ENCODE measurements around the gene PUM2.
"Not testable (repeated sequence)": the region's sequence is repeated elsewhere in the genome, so short reads cannot be mapped to it uniquely, and the experiment has no call there.

Gene PUM2

DNA sequence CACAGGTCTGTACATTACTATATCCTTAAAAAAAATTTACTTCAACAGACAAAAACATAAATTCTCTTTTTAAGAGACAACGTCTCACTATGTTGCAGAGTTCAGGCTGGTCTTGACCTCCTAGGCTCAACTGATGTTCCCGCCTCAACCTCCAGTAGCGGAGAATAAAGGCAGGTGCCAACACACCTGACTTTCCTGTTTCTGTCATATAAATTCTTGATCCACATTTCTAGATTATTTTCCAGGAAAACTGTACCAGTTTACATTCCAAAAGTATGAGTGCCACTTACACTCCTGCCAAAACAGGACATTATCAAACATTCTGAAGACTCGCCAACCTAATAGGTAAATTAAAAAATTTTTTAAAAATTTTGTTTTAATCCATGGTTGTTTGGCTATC, 48.6 kb downstream of the PUM2 start:
- H3K4me3 ChIP-seq = no peak overlapping the region

DNA sequence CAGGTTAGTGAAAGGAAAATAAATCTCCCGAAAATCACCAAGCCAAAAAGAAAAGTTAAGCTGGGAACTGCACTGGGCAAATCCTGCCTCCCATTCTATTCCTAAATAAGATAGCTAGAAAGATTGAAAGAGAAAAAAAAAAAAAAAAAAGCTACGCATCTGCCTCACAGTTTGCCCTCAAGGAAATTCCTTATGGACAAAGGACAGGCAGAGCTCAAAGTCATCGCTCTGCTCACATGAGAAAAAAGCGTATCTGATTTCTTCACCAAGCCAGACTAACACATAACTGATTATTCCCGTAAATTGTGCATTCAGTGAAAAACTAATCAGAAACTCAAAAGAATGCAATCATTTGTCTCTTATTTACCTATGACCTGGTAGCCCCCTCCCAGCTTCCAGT, 50.0 kb downstream of the PUM2 start:
- Histone ChIP-seq H3K4me3 (no peak overlapping the region), H3K27ac (no peak overlapping the region)

More for the DNA sequence above, 48.6 kb downstream of the PUM2 start:
- no peak overlapping the region for H3K27ac ChIP-seq

DNA sequence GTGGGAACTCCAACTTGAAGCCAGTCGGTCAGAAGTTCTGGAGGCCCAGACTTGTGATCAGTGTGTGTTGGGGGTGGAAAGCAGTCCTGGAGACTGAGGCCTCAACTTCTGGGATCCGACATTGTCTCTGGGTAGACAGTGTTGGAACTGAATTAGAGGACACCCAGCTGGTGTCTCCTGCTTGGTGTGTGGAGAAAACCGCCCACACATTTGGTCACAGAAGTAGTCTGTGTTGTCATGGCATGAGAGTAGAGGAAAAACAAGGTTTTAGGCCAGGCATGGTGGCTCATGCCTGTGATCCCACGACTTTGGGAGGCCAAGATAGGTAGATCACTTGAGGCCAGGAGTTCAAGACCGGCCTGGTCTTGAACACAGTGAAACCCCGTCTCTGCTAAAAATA, 51.5 kb downstream of the PUM2 start:
- Histone ChIP-seq H3K4me3 (no peak overlapping the region), H3K27ac (no peak overlapping the region)

DNA sequence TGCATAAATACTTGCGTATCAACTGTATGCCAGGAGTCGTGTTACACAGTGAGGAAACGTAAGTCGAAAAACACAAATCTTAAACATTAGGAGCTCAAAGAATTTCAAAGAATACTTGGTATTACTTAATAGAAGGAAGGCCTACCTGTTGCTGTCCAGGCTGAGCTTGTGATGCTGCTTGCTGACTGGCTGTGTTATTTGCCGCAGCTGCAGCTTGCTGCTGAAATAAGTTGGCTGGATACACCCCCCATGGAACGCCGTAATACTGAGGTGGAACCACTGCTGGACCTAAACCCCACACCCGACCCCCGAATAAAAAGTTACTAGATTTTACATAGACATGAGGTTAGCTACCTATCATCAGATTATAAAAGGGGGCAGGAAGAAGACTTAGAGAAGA, 56.4 kb downstream of the PUM2 start:
- no peak overlapping the region for H3K27ac ChIP-seq
- H3K4me3 ChIP-seq = no peak overlapping the region

DNA sequence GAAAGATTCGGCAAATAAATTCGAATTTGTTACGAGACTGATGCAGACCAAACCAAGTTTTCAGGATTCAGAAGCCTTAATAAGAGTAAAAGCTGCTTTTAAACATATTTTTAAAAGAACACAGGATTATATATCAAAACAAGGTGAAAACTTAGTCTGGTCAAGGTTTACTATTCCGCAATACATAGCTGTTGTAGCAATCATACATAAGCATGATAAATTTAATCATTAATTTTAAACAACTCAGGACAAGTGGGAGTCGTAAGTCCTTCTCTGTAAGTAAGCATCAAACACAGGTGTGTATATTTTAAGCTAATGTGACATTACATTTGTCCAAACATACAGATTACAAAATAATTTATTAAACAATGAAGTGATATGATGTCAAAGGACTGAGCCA, 57.7 kb downstream of the PUM2 start:
- Histone ChIP-seq H3K4me3 (no peak overlapping the region), H3K27ac (no peak overlapping the region)

DNA sequence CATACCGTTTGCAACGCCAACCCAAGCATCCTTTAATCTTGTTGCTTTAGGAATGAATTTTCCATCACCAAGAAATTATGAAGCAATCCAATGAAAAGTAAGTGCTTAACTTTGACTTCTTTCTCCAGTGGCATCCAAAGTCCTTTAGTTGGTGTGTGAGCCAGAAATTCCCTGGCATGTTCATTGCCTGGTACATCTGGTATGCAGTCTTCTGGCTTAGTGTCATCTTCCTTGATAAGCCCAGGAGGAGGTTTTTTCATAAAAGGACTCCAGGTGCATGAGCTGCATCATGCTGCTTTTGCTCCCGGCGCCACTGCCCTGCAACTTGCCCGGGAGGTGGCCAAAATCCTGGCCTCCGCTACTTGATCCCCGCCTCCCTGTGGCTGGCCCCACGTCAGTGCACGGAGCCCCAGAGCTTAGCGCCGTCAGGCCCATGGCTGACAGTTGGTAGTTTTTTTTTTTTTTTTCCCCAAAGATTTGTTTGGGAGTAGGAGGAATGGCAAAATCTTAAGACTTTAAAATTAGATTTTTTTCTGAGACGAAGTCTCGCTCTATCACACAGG, 58.7 kb downstream of the PUM2 start:
- no peak overlapping the region for H3K27ac ChIP-seq
- H3K4me3 ChIP-seq = no peak overlapping the region

DNA sequence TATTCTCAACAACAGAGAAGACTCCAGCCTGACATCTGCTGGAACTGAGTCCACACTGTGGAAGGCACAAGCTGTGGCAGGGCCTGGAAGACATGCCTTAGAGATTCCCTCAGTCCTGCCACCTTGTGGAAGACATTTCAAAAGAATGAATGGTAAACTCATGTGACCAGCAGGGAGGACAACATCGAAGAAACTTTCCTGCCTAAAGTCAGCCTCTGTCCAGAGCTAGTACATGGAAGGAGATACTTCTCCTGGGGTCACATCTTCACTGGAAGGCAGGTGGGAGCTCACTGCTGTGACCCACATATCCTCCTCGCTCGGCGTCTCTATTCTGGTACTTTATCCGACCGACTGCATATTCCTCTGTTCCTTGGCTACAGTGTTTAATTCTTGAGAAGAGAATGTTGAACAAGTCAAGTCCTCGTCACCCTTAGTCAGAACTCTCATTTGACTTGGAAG, 59.5 kb downstream of the PUM2 start:
- Histone ChIP-seq H3K27ac (no peak overlapping the region), H3K4me3 (no peak overlapping the region)

DNA sequence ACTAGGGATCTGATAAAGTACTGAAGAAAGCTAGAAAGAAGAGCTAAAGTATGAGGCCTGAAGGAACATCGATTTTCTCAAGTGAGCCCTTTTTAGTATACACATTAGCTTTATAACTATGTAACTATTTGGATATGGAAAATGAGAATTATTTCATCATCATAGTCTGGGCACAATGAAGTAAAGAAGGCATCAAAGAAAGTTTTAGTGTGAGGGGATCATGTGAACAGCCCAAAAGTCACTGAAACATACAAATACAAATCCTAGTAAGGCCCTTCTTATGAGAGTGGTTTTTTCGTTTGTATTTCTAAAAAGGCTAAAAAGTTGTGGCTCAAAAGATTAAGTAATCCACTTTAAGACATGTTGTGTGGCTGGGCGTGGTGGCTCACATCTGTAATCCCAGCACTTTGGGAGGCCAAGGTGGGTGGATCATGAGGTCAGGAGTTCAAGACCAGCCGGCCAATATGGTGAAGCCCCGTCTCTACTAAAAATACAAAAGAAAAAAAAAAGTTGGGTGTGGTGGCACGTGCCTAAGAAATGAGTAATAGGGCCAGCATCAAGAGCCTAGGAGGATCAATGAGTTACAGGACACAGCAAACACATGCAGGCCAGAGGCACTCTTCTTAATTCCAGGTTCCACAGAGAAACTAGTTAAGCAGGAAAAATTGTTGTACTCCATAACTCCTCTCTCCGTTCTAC, 61.9 kb downstream of the PUM2 start:
- H3K27ac ChIP-seq = peak overlapping the region in 2 of 21 experiments; percentile 10 to 14
- no peak overlapping the region for H3K4me3 ChIP-seq

DNA sequence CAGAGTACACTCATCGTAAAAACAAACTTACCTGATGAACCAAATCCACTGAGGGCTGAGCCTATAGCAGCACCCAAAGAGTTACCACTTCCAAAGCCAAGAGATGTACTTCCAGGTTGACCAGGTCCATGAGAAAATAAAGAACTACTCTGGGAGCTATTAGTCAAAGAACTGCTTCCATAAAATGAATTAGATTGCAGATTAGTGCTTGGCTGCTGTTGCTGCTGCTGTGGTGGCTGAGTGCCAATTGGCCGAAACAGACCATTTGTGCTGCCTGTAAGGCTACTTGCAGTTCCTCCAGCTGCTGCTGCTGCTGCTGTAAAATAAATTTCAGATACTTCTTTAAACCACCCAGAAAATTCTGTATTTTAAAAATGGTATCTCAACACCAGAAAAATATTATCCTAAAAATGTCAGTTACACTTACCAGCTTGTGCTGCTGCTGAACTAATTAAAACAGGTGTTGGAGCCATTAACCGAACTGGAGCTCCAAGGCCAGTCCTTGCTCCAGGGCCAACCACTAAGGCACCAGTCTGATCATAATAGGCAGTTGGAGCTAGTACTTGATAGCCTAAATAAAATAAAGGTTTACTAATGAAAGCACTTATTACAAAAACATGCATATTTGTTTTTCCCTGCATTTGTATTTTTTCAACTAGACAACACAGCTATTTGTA, 67.6 kb downstream of the PUM2 start:
- no peak overlapping the region for H3K27ac ChIP-seq
- H3K4me3 ChIP-seq = no peak overlapping the region

DNA sequence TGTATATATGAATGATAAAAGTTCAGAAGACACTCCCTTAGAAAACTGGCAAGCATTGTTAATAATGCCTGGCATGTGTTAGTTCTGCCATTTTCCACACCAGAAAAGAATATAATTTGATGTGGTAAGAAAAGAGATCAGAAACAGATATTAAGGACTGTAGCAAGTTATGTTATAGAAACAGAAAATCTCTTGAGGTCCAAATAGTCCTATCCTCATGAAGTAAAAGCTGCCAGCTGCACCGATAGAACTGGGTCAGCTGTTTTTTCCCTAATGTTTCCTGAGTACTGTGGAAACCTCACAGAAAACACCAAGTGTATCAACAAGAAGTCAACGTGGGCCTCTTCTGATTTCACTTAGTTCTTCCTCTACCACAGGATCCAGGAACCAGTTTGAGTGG, 68.8 kb downstream of the PUM2 start:
- H3K27ac ChIP-seq = no peak overlapping the region
- H3K4me3 ChIP-seq = no peak overlapping the region

DNA sequence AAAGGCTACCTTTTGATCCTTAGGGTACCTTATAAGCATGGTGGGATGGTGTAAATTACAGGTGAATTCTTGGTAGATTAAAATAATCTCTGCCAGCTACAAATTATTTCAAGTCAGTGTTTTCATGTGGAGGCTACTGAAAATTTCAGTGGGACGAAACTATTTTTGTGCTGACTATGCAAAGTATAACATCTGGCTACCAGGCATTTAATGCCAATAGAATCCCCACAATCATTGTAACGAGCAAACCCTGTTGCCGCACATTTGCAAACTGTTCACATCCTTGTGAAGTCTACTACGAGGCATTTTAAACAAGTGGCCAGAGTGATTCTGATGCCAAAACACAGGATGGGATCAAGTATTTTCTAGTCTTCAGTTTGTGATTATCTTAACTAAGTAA, 77.6 kb downstream of the PUM2 start:
- Histone ChIP-seq H3K27ac (no peak overlapping the region), H3K4me3 (no peak overlapping the region)

DNA sequence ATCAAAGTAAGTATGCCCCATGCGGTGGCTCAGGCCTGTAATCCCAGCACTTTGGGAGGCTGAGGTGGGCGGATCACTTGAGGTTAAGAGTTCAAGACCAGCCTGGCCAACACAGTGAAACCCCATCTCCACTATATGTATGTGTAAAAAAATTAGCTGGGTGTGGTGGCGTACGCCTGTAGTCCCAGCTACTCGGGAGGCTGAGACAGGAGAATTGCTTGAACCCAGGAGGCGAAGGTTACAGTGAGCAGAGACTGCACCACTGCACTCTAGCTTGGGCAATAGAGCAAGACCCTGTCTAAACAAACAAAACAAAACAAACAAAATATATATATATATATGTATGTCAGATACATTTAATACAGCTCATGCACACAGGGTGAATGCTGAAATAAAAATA, 82.3 kb downstream of the PUM2 start:
- not testable (repeated sequence) for H3K4me3 ChIP-seq, H3K27ac ChIP-seq

DNA sequence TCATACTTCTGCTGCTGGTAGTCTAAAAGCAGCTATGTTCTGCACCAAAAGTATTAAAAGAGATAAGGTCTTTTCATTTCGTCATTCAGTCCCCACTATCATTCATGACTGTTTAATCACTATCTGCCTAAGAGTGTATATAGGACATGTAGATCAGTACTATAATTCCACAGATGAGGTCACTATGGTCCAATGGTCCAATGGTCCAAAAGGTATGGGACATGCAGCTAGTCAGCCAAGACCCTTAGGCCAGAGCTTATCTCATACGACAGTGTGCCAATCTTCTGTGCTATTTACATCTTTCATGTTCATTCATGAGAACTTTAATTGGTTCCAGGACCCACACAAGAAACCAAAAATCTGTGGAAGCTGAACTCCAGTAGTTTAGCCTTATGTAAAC, 83.1 kb downstream of the PUM2 start:
- no peak overlapping the region for H3K27ac ChIP-seq

DNA sequence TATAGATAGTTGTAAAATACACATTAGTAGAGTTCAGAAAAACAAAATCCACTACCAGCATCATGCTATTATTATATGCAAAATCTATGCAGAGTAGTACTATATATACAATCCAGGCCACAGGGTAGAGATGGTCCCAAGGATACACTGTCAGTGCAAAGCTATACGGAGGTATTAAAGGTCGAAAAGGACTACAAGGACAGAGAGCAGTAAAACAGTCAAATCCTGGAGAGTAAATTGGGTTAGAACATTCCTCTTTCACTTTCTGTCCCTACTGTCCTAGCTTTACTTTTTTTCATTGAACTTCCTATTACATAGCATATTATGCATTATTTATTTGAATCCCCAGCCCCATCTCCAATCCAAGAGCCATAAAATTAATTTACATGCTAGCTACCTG, 86.0 kb downstream of the PUM2 start:
- H3K4me3 ChIP-seq = no peak overlapping the region
- H3K27ac ChIP-seq = no peak overlapping the region

More for the DNA sequence above, 83.1 kb downstream of the PUM2 start:
- no peak overlapping the region for H3K4me3 ChIP-seq

DNA sequence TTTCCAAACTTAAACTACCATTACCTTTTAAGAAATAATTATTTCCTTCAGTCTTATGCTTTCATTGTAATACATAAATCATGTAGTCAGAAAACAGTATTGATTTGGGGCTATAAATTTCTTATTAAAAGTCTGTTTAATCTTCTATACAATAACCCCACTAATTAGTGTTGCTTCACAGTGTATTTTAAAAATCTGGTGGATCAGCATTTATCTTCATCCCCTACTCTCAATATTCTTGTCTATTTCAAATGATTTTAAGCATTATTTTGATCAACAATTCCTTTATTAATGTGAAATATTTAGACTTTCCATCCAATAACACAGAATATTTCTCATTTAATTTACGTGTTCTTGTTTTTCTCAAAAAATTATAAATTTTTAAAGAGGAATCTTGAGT, 93.2 kb downstream of the PUM2 start:
- H3K27ac ChIP-seq = no peak overlapping the region
- H3K4me3 ChIP-seq = no peak overlapping the region

DNA sequence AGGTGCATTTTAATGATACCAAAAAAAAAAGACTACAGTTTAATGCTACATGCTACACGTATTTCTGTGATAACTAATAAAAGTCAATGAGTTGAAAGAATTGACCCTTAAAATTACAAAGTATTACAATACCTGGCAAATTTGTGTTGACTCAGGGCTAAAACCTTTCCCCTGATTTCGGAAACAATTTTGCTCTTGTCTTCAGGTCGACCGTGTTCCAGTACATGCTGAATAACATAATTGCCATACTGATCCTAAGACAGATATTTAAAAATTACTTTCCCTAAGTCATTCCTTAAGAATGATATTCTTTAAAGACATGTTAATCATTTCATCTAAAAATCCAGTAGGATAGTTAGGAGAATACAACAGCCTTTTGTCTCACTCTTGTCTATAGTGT, 95.9 kb downstream of the PUM2 start:
- H3K4me3 ChIP-seq = no peak overlapping the region
- no peak overlapping the region for H3K27ac ChIP-seq

DNA sequence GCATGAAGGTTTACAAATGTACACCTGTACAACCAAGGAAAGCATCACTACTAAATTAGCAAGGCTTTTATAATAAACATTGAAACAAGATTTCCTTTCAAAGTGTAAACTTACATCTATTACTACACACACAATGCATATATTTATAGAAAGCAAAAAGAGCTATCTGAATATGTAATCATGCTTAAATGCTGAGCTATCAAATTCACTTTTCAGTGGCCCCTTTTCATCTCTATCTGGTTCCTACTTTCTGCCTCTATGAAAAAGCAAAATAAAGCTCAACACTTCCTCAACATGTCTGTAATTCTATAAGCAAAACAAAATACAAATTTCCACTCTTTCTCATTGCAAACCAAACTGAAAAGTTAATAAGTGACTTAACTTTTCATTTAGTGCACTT, 100.2 kb downstream of the PUM2 start:
- Histone ChIP-seq H3K4me3 (no peak overlapping the region), H3K27ac (no peak overlapping the region)

DNA sequence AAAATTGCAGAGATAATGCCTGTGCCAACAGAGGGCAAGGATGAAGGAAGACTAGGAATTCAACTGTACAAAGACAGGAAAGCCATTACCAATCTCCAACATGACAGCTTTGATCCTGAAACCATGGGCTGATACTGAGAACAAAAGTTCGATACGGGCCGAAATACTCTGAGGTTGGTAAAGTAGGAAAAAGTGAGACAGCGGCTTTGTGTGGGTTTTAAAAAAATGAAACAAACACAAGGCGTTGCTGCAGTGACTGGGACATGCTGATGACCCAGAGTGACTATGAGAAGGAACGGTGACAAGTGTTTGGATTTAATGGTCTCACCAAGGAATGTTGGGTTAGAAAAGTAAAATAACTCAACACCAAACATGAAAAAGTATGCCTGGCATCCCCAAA, 101.5 kb downstream of the PUM2 start:
- Histone ChIP-seq H3K4me3 (no peak overlapping the region), H3K27ac (no peak overlapping the region)

DNA sequence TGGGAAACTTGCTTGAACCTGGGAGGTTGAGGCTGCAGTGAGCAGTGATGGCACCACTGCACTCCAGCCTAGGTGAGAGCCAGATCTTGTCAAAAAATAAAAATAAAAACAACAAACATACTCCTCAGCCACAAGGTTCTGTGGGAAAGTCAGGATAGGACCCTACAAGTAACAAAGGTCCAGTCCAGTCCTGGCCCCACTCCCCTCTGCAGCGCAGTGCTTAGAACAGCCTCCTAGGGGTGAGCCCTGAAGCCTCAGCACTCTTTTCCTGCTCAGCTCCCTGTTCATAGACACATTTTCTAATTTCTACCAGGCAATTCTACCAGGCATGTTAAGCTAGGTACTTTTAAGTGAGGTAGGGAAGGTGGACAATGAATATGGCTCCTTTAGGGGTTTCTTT, 103.6 kb downstream of the PUM2 start:
- Histone ChIP-seq H3K4me3 (no peak overlapping the region), H3K27ac (no peak overlapping the region)

DNA sequence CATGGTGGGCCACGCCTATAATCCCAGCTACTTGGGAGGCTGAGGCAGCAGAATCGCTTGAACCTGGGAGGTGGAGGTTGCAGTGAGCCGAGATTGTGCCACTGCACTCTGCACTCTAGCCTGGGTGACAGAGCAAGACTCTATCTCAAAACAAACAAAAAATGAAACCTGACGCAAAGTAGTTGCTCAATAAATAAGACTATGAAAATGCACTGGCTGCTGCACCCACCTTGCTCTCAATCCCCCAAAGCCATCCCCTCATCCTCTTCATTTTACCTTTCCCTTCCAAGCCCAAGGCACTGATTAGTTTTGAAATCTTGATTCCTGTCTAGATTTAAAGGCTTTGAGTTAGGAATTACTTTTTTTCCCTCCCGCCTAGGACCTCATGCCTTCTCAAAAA, 107.0 kb downstream of the PUM2 start:
- H3K4me3 ChIP-seq, H3K27ac ChIP-seq: not testable (repeated sequence)

DNA sequence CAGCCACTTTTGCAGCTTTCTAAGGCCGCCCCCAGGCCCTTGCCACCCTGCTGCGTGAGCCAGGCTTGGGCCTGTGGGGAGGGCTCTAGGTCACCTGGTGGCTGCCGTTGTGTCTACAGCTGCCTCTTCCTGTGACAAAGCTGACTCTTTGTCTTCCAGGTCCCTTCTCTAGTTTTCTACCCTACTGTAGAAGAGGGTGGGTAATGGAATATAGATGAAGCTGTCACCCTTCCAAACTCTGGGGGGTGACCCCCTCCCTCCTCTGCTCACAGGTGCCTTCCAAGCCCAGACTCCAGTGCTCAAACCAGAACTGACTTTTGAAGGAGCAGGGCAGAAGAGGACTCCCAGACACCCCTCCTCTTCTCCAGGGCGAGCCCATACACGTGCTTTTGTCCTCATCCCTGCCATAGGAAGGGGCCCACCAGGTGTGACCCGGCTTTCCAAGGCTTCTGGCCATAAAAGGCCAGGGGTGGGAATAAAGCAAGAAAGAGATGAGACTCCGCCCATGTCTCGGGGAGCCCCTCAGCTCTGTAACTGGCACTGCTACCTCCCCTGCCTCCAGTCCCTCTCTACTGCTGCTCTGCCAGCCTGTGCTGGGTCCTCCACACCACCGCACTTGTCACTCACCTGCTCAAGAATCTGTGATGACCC, 107.8 kb downstream of the PUM2 start:
- Histone ChIP-seq H3K4me3 (no peak overlapping the region), H3K27ac (no peak overlapping the region)
